Activated CD4-positive, alpha-beta T cell treated with anti-CD3 and anti-CD28 coated beads for 1 hour (primary cell): ENCODE measurements around the gene WHRN.

ENCODE experiments used
- DNase-seq: peaks from one replicate; pipeline ENCODE4 v3.0.0-alpha.2; 2020

The WHRN gene

GRCh38 chr9:114375386-114376175 is 129.7 kb downstream of the WHRN start:
- no peak for DNase-seq

GRCh38 chr9:114374936-114375335 is 130.3 kb downstream of the WHRN start:
- no peak for DNase-seq

GRCh38 chr9:114373960-114374730 is 131.1 kb downstream of the WHRN start:
- DNase-seq: no peak

GRCh38 chr9:114372921-114373448 is 132.3 kb downstream of the WHRN start:
- DNase-seq: peak; percentile 62

- DNase-seq: no peak
Measured at GRCh38 chr9:114371973-114372917, 133.0 kb downstream of the WHRN start.

- no peak for DNase-seq
Measured at GRCh38 chr9:114371343-114371944, 133.8 kb downstream of the WHRN start.

GRCh38 chr9:114370968-114371320 is 134.3 kb downstream of the WHRN start:
- no peak for DNase-seq

GRCh38 chr9:114370251-114370967 is 134.9 kb downstream of the WHRN start:
- DNase-seq: no peak

- DNase-seq: no peak
Measured at GRCh38 chr9:114369216-114370130, 135.8 kb downstream of the WHRN start.

GRCh38 chr9:114367772-114368569 is 137.3 kb downstream of the WHRN start:
- no peak for DNase-seq

- DNase-seq: no peak
Measured at GRCh38 chr9:114367366-114367765, 137.9 kb downstream of the WHRN start.

GRCh38 chr9:114366334-114367128 is 138.7 kb downstream of the WHRN start:
- DNase-seq: no peak

- DNase-seq: no peak
Measured at GRCh38 chr9:114365194-114365593, 140.1 kb downstream of the WHRN start.

GRCh38 chr9:114364134-114365041 is 140.9 kb downstream of the WHRN start:
- no peak for DNase-seq

- no peak for DNase-seq
Measured at GRCh38 chr9:114363424-114363823, 141.8 kb downstream of the WHRN start.

GRCh38 chr9:114362394-114362793 is 142.9 kb downstream of the WHRN start:
- no peak for DNase-seq

GRCh38 chr9:114361542-114361941 is 143.7 kb downstream of the WHRN start:
- no peak for DNase-seq

GRCh38 chr9:114359801-114360200 is 145.5 kb downstream of the WHRN start:
- DNase-seq: no peak
